Vagina (tissue), 2 donors: Measurements from ENCODE around the gene YIF1B.

Source experiments
- POLR2A ChIP-seq, 2 donors: fragments of 450-650 bp; IDR thresholded peaks; one replicate each; pipeline ENCODE4 v1.6.1; 2017; ENCODE audit warnings: antibody characterized with exemption in 2 of 2, mild to moderate bottlenecking in 2 of 2, moderate library complexity in 2 of 2
- POLR2AphosphoS5 ChIP-seq, 2 donors: sonication (generic); formaldehyde crosslinking; IDR thresholded peaks; one replicate each; pipeline ENCODE4 v1.9.0; 2017; ENCODE audit warnings: antibody characterized with exemption in 2 of 2, mild to moderate bottlenecking in 2 of 2, low read depth in 1 of 2; ENCODE audit not compliant: insufficient read depth in 1 of 2
- TF ChIP-seq, protein P1 (sequence below), 3 experiments: fragments of 450-650 bp in 2 of 3; fragments of 200-600 bp in 1 of 3; sonication (generic) in 1 of 3; IDR thresholded peaks; one replicate each; pipeline ENCODE4 v1.5.1; 2017 to 2019; ENCODE audit warnings: antibody characterized with exemption in 3 of 3, mild to moderate bottlenecking in 2 of 3, moderate library complexity in 2 of 3

DNA sequence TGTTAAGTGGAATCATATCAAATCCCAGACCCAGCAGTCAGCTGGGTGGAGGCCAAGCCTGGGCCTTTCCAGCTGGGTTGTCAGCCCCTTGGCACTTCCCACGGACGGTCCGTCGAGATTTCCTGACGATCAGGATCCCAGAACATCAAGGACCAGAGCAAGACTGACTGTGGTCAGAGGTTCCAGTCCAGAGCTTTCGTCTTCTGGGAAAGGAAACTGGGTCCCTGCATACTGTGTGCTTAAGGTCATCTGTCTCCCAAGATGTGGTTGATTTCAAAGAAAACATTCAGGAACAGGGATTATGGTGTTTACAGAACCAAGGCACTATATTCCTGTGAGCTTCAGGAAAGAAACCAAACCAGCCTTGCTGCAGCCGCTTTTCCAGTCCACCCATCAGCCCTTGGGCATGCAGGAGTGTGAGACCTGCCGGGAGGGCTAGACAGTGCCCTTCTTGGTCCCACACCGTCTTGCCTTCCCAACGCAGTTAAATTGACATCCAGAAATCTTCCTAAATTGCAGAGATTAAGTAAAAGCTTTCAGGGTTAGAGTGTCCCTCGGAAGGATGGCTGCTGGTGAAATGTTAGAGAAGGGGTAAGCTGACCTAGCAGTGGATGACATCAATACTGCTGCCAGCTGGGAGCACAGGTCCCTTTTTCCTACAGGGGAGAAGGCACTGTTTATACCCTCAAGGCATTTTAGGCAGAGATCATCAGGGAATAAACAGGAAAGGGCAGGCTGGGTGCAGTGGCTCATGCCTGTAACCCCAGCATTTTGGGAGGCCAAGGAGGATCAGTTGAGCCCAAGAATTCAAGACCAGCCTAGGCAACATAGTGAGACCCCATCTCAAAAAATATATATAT is 16.7 kb downstream of the YIF1B start:
- TF ChIP-seq, protein P1, sequence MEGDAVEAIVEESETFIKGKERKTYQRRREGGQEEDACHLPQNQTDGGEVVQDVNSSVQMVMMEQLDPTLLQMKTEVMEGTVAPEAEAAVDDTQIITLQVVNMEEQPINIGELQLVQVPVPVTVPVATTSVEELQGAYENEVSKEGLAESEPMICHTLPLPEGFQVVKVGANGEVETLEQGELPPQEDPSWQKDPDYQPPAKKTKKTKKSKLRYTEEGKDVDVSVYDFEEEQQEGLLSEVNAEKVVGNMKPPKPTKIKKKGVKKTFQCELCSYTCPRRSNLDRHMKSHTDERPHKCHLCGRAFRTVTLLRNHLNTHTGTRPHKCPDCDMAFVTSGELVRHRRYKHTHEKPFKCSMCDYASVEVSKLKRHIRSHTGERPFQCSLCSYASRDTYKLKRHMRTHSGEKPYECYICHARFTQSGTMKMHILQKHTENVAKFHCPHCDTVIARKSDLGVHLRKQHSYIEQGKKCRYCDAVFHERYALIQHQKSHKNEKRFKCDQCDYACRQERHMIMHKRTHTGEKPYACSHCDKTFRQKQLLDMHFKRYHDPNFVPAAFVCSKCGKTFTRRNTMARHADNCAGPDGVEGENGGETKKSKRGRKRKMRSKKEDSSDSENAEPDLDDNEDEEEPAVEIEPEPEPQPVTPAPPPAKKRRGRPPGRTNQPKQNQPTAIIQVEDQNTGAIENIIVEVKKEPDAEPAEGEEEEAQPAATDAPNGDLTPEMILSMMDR (IDR thresholded peaks at IDR 0.05): no peak
- TF ChIP-seq POLR2AphosphoS5 (IDR thresholded peaks at IDR 0.05; ENCODE audit: insufficient read depth in 1 of 2, low read depth in 1 of 2): no peak
- no peak for TF ChIP-seq POLR2A (IDR thresholded peaks at IDR 0.05)
